ENCODE measurements around the gene CEBPE. TPM values are rescaled to one million over a fixed set of nuclear protein-coding genes. Genes with fewer than 3 reads are reported as not detected.
A peak's percentile ranks its signal among the peaks of the same experiment; 100 is the strongest.

The CEBPE gene
- total RNA-seq, 3 donors from 2014 or later, result not detected

- Histone ChIP-seq H3K9me3 (no peaks in the 10 kb centered on the region), H3K36me3 (ENCODE audit: low read depth) (peaks cover 12% of the 10 kb centered on the region), H3K4me3 (no peak overlapping the region), H3K4me1 (ENCODE audit: low read depth) (no peaks in the 10 kb centered on the region)
- intact Hi-C loops (cut with DNase I, micrococcal nuclease), result no loop called here
- no peak for DNase-seq
- no peak for TF ChIP-seq CTCF (IDR thresholded peaks at IDR 0.05)
- ATAC-seq, result no peak
Measured at GRCh38 chr14:23080474-23080873, 38.6 kb downstream of the CEBPE start.

GRCh38 chr14:23079716-23080115, 39.3 kb downstream of the CEBPE start:
- DNase-seq (no peak), ATAC-seq (no peak)
- Histone ChIP-seq H3K9me3 (no peaks in the 10 kb centered on the region), H3K36me3 (ENCODE audit: low read depth) (peaks cover 9% of the 10 kb centered on the region), H3K4me1 (ENCODE audit: low read depth) (no peaks in the 10 kb centered on the region), H3K4me3 (no peak overlapping the region)
- intact Hi-C loops (cut with DNase I, micrococcal nuclease), result no loop called here
- TF ChIP-seq CTCF (IDR thresholded peaks at IDR 0.05), result no peak

GRCh38 chr14:23078692-23079116, 40.4 kb downstream of the CEBPE start:
- Histone ChIP-seq H3K4me1 (ENCODE audit: low read depth) (no peaks in the 10 kb centered on the region), H3K9me3 (no peaks in the 10 kb centered on the region), H3K36me3 (ENCODE audit: low read depth) (peaks cover 5% of the 10 kb centered on the region), H3K4me3 (no peak overlapping the region)
- ATAC-seq (peak; percentile 92), DNase-seq (peak in 1 of 3 donors; percentile 58)
- intact Hi-C loops (cut with DNase I, micrococcal nuclease), result no loop called here
- no peak for TF ChIP-seq CTCF (IDR thresholded peaks at IDR 0.05)

- H3K36me3 ChIP-seq (ENCODE audit: low read depth), result peaks cover 5% of the 10 kb centered on the region
- H3K9me3 ChIP-seq, result no peaks in the 10 kb centered on the region
- intact Hi-C loops (cut with DNase I, micrococcal nuclease), result no loop called here
- no peaks in the 10 kb centered on the region for H3K4me1 ChIP-seq (ENCODE audit: low read depth)
- H3K4me3 ChIP-seq, result no peak overlapping the region
- ATAC-seq (no peak), DNase-seq (no peak)
- no peak for TF ChIP-seq CTCF (IDR thresholded peaks at IDR 0.05)
Measured at GRCh38 chr14:23077962-23078361, 41.1 kb downstream of the CEBPE start.

- Histone ChIP-seq H3K36me3 (ENCODE audit: low read depth) (peaks cover 5% of the 10 kb centered on the region), H3K4me1 (ENCODE audit: low read depth) (peaks cover 11% of the 10 kb centered on the region), H3K4me3 (no peak overlapping the region), H3K9me3 (no peaks in the 10 kb centered on the region)
- peak; percentile 25 for ATAC-seq
- peak; percentile 19 for TF ChIP-seq CTCF (IDR thresholded peaks at IDR 0.05)
- DNase-seq, result no peak
- intact Hi-C loops (cut with DNase I, micrococcal nuclease), result no loop called here
Measured at GRCh38 chr14:23076785-23077408, 42.2 kb downstream of the CEBPE start.

- DNase-seq (no peak), ATAC-seq (no peak)
- Histone ChIP-seq H3K4me1 (ENCODE audit: low read depth) (peaks cover 21% of the 10 kb centered on the region), H3K4me3 (no peak overlapping the region), H3K9me3 (no peaks in the 10 kb centered on the region), H3K36me3 (ENCODE audit: low read depth) (peaks cover 5% of the 10 kb centered on the region)
- no peak for TF ChIP-seq CTCF (IDR thresholded peaks at IDR 0.05)
- intact Hi-C loops (cut with DNase I, micrococcal nuclease), result no loop called here
Measured at GRCh38 chr14:23074906-23075305, 44.1 kb downstream of the CEBPE start.
